ENCODE data around the gene ACSL1. TPM values are rescaled to one million over a fixed set of nuclear protein-coding genes. Genes with fewer than 3 reads are reported as not detected.

The ACSL1 gene
- total RNA-seq (2022; extraction: Qiagen RNA extraction; ENCODE audit: low read depth) = 22.1 to 25.1 TPM (median 23.7 TPM) in 5 replicates

GRCh38 chr4:184825896-184826690 lies at the start of gene ACSL1:
Gene ACSL1, minus strand, starts transcription at chr4:184825968. Its CDS starts 22,454 bp downstream, at chr4:184803514.

GRCh38 chr4:184733654-184734524 lies 91.9 kb downstream of the ACSL1 start, which contains the start of gene CENPU:
Gene CENPU, minus strand, starts transcription at chr4:184734096. Its CDS starts 34 bp downstream, at chr4:184734062.

Other genes with a start within 250 kb of the ACSL1 start
- gene CASP3, start 176.5 kb downstream of the ACSL1 start, total RNA-seq (2022; extraction: Qiagen RNA extraction; ENCODE audit: low read depth) = 19.2 to 24.1 TPM (median 20.9 TPM) in 5 replicates
- 5.7 to 8.1 TPM (median 6.9 TPM) in 5 replicates for gene PRIMPOL, start 176.2 kb downstream of the ACSL1 start, total RNA-seq (2022; extraction: Qiagen RNA extraction; ENCODE audit: low read depth)
- 22.3 to 26.1 TPM (median 23.2 TPM) in 5 replicates for gene CENPU, start 91.9 kb downstream of the ACSL1 start, total RNA-seq (2022; extraction: Qiagen RNA extraction; ENCODE audit: low read depth)
- not detected in 5 replicates for gene HELT, start 192.5 kb upstream of the ACSL1 start, total RNA-seq (2022; extraction: Qiagen RNA extraction; ENCODE audit: low read depth)

Measured in A549 treated with GW870086 at 1 μM for 4 hours (cell line).